Measurements from ENCODE around the gene MME.

DNA sequence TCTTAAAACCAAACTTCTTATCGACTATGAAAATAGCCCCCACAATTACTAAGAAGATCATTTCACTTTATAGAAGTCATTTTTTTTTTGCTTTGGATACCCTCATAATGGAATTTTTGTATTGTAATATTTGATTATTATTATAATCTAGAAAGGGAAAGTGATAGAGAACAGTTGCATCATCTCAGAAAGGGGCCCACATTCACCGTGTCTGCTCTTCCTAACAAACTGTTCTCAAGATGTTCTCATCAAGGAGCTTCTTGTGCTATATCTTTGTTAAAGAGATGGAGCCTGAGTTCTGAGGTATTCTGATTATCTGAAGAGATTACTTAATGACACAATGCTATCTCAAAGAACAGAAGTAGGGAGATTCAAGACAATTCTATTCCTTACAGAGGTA is 49.3 kb downstream of the MME start:
- TF ChIP-seq, protein P1, sequence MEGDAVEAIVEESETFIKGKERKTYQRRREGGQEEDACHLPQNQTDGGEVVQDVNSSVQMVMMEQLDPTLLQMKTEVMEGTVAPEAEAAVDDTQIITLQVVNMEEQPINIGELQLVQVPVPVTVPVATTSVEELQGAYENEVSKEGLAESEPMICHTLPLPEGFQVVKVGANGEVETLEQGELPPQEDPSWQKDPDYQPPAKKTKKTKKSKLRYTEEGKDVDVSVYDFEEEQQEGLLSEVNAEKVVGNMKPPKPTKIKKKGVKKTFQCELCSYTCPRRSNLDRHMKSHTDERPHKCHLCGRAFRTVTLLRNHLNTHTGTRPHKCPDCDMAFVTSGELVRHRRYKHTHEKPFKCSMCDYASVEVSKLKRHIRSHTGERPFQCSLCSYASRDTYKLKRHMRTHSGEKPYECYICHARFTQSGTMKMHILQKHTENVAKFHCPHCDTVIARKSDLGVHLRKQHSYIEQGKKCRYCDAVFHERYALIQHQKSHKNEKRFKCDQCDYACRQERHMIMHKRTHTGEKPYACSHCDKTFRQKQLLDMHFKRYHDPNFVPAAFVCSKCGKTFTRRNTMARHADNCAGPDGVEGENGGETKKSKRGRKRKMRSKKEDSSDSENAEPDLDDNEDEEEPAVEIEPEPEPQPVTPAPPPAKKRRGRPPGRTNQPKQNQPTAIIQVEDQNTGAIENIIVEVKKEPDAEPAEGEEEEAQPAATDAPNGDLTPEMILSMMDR (conservative IDR thresholded peaks at IDR 0.05), result no peak
- no peak for TF ChIP-seq ZFX (IDR thresholded peaks at IDR 0.05)

All from C4-2B (cell line).